ENCODE measurements around the gene ELF1.

DNA sequence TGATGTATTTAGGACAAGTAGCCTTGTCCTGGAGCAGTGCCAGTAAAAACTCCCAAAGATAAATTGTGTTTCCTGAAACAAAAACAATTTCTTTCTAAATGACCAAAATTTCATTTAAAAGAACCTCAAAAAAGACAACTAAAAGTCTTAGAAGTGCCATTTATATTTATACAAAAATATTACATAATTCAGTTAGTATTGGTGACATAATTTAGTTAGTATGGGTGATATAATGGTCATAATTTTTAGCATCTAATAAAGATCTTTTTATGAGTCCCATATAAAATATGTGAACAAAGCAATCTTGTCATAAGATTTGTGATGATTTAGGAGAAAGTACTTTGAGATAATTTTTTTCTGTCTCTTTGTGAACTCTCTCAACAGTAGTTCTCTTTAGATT is 76.0 kb downstream of the ELF1 start:
- TF ChIP-seq EZH2 (IDR thresholded peaks at IDR 0.05; ENCODE audit: low read length, unreplicated experiment), result no peak
- TF ChIP-seq CTCF (conservative IDR thresholded peaks at IDR 0.05; ENCODE audit: low read depth, low read length), result no peak
- TF ChIP-seq EZH2phosphoT487 (IDR thresholded peaks at IDR 0.05; ENCODE audit: borderline replicate concordance, low read length), result no peak

Measured in PC-3 (cell line).